NAMALWA (cell line): ENCODE measurements around the gene SHE.
A peak's percentile ranks its signal among the peaks of the same experiment; 100 is the strongest.
"Not testable (repeated sequence)": the region's sequence is repeated elsewhere in the genome, so short reads cannot be mapped to it uniquely, and the experiment has no call there.

Experiments used
- DNase-seq: peaks from one replicate; pipeline ENCODE4 v3.0.0-alpha.2; 2015; ENCODE audit warnings: low spot score

SHE gene

DNA sequence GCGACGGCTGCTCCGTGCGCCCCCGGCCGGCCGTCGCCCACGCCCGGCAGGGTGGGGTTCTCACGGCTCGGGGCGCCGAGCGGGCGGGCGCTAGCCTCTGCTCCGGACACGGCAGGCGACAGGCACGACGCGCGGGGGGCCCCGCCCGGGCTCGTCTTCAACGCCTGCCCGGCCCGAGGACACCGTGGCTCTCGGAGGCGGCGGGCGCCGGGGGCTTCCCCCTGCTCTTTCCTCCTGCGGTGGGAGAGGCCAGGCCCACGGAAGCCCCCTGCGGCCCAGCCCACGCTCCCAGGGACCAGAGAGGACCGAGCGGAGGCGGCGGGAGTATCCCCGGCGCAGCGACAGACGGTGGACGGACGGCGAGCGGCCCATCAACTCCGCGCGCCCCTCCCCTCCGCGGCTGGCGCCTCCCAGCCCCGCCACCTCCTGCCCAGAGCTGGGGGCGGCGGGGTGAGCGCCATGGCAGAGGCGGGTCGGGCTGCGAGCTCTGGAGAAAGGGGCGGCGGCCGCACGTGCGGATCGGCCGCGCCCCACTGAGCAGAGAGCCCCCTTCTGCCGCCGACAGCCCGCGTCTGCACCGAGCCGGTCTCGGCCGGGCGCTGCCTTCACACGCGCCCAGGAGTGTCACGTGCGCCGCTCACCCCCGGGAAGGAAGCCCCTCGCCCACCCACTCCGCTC is at the start of gene SHE, which contains the start of gene TDRD10:
Gene SHE (minus strand): TSS at position 347 of the 678 bp plus-strand sequence. CDS start 386 bp downstream, outside the sequence.
Gene TDRD10 (plus strand): TSS at position 154 of the 678 bp plus-strand sequence. CDS start 4,685 bp downstream, outside the sequence.
- no peak for DNase-seq

DNA sequence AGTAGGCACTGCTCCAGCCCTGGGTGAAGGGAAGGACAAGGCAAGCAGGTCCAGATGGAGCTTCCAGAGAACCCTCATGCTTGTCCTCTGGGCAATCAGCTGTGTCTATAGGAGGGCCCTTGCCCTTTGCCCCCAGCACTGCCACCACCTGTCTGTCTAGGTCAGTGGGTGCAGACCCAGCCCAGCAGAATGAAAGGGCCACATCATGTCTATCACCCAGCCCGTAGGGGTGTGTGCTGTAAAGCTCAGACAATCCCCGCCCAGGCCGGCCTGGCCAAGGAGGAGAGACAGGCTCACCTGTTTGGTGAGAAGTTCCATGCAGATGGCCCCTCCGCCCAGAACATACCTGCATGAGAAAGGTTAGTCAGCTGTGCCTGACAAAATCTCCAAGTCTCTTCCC is 49.3 kb upstream of the SHE start:
- no peak for DNase-seq

DNA sequence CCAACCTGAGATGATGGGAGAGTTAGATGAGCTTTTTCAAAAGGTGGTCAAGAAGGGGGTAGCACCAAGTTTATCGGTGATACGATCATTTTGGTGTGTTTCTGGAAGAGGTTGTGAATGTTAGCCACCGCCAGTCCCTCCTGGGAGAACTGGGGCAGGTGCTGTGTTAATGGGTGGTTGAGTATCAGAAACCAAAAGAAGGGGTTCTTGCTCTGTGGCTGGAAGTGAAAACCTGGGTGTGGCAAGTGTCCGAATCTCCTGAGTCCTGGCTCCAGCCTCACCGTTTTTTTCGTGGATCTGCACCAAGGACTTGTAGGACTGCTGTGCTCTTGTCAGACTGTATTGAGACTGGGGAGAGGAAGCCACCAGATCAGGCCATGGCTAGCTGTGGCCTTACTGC is 48.4 kb upstream of the SHE start:
- no peak for DNase-seq

GRCh38 chr1:154550070-154550469 is 47.9 kb upstream of the SHE start:
- DNase-seq: no peak

- DNase-seq: no peak
Measured at GRCh38 chr1:154549202-154549770, 47.1 kb upstream of the SHE start.

DNA sequence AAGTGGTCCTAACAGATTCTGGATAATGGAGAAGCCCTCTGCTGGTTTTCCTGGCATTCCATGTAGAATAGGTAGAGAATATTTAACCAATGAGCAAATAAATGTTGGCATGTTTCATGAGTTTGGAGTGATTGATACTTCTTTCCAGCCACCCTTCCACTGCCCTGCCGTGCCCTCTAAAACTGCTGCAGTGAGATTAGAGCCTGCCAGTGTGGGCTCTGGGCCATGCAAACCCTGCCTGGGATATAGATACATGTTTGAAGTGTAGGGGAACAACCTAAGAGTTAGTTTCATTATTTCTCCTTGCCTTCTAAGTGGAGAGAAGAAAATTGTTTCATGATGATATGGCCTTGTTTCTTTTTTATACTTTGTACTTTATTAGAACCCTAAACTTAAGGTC is 45.8 kb upstream of the SHE start:
- no peak for DNase-seq

GRCh38 chr1:154547105-154547732 is 45.0 kb upstream of the SHE start:
- no peak for DNase-seq

DNA sequence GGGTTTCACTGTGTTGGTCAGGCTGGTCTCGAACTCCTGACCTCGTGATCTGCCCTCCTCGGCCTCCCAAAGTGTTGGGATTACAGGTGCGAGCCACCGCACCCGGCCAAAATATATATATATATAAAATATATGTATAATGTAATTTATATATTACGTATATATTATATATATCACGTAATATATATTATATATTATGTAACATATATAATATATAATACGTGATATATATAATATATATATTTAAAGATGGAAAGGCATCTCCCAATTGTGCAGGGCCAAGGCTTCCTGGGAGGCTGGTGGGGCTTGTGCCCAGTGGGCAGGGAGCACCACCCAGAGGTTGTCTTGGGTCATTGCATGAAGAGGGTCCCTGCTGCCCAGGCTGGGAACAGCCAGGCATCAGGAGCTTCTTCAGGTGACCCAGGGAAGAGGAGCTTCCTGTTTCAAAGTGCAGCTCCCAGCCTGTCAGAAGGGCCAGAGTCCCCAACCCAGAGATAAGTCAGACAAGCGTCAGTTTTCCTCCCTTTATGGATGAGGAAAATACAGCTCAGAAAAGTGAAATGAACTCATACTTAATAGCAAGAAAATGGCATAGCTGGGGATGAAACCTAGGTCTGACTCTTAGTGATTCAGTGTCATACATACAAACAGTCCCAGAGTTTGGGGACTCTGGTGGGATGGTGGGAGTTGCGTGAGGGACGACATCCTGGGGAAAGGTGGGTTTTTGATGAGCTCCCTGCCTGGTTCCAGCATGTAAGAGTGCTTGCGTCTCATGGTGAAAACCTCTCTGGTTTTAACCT is 44.3 kb upstream of the SHE start:
- peak; percentile 85 for DNase-seq

GRCh38 chr1:154541231-154541630 is 39.0 kb upstream of the SHE start:
- DNase-seq: no peak

DNA sequence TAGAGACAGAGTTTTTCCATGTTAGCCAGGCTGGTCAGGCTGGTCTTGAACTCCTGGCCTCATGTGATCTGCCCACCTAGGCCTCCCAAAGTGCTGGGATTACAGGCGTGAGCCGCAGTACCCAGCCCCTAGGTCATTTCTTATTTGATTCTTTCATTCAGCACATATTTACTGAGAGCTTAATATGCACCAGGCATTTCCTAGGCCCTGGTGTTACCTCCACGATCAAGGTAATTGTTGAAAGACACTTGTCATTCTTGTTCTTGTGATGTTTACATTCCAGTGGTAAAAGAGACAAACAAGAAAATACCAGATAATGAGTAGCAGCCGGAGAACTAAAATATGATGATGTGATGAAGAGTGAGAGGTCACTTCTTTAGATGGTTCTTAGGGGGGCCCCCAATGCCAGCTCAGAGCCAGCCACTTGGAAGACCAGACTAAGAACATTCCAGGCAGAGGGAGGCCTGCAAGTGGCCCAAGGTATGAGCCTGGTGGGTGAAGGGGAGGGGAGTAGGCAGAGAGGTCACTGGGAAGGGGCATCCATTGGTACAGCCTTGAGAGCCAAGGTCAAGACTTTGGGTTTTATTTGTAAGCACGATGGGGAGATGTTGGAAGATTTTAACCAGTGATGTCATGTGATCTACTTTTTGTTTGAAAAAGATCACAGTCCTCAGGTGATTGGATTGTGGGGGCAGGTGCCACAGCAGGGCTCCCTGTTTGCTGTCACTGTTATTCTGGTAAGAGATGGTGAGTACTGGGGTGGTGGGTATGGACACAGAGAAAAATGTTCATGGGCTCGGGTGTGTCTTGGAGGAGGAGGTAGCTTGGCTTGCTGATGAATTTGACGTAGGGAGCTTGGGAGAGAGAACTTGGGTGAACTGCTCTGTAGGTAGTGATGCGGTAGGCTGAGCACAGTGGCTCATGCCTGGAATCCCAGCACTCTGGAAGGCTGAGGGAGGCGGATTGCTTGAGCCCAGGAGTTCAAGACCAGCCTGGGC is 37.6 kb upstream of the SHE start:
- no peak for DNase-seq

GRCh38 chr1:154536570-154536969 is 34.4 kb upstream of the SHE start:
- DNase-seq: no peak

- peak; percentile 51 for DNase-seq
Measured at GRCh38 chr1:154533952-154534844, 32.0 kb upstream of the SHE start.

- not testable (repeated sequence) for DNase-seq
Measured at GRCh38 chr1:154531950-154532349, 29.7 kb upstream of the SHE start.

- no peak for DNase-seq
Measured at GRCh38 chr1:154529308-154529707, 27.1 kb upstream of the SHE start.

GRCh38 chr1:154527192-154527591 is 25.0 kb upstream of the SHE start:
- no peak for DNase-seq

GRCh38 chr1:154524881-154525280 is 22.7 kb upstream of the SHE start:
- no peak for DNase-seq

DNA sequence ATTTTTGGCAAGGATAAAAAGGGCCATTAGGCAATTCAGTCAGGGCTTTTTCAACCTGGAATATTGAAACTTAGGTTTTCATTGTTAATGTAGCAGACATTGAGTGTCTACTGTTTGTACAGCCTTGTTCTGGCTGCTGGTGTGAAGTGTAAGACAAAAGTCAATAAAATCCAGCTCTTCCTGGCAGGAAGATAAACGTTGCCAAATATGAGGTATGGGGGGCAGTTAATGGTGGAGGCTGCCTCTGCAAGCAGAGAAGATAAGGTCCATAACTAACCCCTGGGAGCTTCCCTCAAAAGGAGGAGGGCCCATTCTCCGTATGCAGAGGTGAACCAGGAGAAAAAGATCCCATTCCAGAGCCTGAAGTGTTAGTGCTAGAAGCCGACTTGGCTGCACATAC is 19.5 kb upstream of the SHE start:
- DNase-seq: no peak

DNA sequence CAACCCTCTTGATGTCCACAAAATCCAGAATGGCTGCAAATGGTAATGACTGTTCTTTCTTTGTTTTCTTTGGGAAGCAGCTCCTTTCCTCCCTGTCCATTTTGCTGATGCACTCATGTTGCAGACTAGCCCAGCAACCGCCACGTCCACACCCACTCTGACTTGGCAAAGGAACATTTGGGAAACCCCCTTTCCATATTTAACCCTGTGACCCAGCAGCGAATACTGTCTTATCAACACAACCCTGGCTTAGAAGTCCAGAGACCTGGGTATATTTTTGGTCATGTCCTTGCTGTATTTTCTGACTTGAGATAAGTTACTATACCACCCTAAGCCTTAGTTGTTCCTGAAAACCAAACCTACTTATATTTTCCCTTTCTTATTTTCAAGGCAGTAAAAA is 18.1 kb upstream of the SHE start:
- DNase-seq: no peak

GRCh38 chr1:154519591-154519991 is 17.4 kb upstream of the SHE start:
- DNase-seq: no peak

- DNase-seq: no peak
Measured at GRCh38 chr1:154517661-154518060, 15.4 kb upstream of the SHE start.
